Breast epithelium (tissue), 4 donors: ENCODE measurements around the gene HRNR. TPM values are rescaled to one million over a fixed set of nuclear protein-coding genes. Genes with fewer than 3 reads are reported as not detected.
"Not testable (repeated sequence)": the region's sequence is repeated elsewhere in the genome, so short reads cannot be mapped to it uniquely, and the experiment has no call there.

Source experiments
- DNase-seq, 2 donors: peaks; one replicate each; pipeline ENCODE4 v3.0.0-alpha.2; 2019; ENCODE audit warnings: low spot score in 2 of 2
- H3K27ac ChIP-seq, 2 donors: fragments of 200-600 bp; sonication (generic) in 1 of 2; one replicate each; pipeline ENCODE4 v1.5.1; 2016 to 2019; ENCODE audit warnings: mild to moderate bottlenecking in 1 of 2
- H3K27me3 ChIP-seq, 2 donors: fragments of 200-600 bp; sonication (generic) in 1 of 2; one replicate each; pipeline versions ENCODE4 v1.5.1 to v1.6.0; 2017 to 2019; ENCODE audit warnings: control low read depth in 1 of 2, mild to moderate bottlenecking in 1 of 2
- H3K36me3 ChIP-seq: fragments of 200-600 bp; one replicate; pipeline ENCODE4 v1.5.1; 2019
- H3K4me1 ChIP-seq, 2 donors: fragments of 200-600 bp; sonication (generic); one replicate each; pipeline ENCODE4 v1.5.1; 2016 to 2019; ENCODE audit warnings: control low read depth in 1 of 2
- H3K4me3 ChIP-seq, 3 donors: fragments of 200-600 bp; sonication (generic); 1 replicate in 2 of 3; 2 replicates in 1 of 3; pipeline ENCODE4 v1.5.1; 2016 to 2019; ENCODE audit warnings: mild to moderate bottlenecking in 3 of 3, moderate library complexity in 2 of 3
- H3K9me3 ChIP-seq, 2 donors: fragments of 200-600 bp; sonication (generic) in 1 of 2; one replicate each; pipeline ENCODE4 v1.5.1; 2016 to 2019; ENCODE audit warnings: control low read depth in 1 of 2
- CTCF ChIP-seq, 3 donors: fragments of 450-650 bp; IDR thresholded peaks; one replicate each; pipeline ENCODE4 v1.5.1; 2016 to 2017; ENCODE audit warnings: antibody characterized with exemption in 3 of 3, mild to moderate bottlenecking in 3 of 3, moderate library complexity in 3 of 3
- POLR2A ChIP-seq: fragments of 450-650 bp; IDR thresholded peaks from one replicate; pipeline ENCODE4 v1.6.1; 2016; ENCODE audit warnings: antibody characterized with exemption, mild to moderate bottlenecking, moderate library complexity
- POLR2AphosphoS5 ChIP-seq, 3 donors: sonication (generic); formaldehyde crosslinking; IDR thresholded peaks; one replicate each; pipeline ENCODE4 v1.6.1; 2017; ENCODE audit warnings: antibody characterized with exemption in 3 of 3
- intact Hi-C: fragments of 100-400 bp; cut with DNase I; formaldehyde crosslinking; loops from one replicate; pipeline ENCODE4 v1.15.1; 2023; ENCODE audit warnings: low total_unique reads
- total RNA-seq, 3 donors: library from RNA; depleted of rRNA; stranded (reverse); fragments of >200 nt; gene quantifications; one replicate each; pipeline ENCODE4 v1.1.0, GENCODE V29; 2016

The HRNR gene
- total RNA-seq, 3 donors from 2014 or later = not detected

DNA sequence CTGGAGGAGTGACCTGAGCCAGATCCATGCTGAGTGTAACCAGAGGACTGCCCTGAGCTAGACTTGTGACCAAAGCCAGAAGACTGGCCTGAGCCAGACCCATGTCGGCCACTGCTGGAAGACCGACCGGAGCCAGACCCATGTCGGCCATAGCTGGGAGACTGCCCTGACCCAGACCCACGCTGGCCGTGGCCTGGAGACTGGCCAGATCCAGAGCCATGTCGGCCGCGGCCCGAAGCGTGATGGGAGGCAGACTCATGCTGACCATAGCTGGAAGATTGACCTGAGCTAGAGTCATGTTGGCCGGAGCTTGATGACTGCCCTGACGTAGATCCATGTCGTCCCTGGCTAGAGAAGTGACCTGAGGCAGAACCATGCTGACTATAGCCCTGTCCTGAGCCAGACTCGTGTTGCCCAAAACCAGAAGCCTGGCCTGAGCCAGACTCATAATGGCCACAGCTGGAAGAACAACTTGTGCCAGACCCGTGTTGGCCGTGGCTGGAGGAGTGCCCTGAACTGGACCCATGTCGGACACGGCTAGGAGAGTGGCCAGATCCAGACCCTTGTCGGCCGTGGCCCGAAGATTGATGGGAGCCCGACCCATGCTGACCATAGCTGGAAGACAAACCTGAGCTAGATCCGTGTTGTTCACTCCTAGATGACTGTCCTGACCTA, 5.1 kb downstream of the HRNR start:
- DNase-seq = no peak
- no peak overlapping the region for H3K27ac ChIP-seq
- H3K4me3 ChIP-seq = no peak overlapping the region
- H3K4me1 ChIP-seq = no peaks in the 10 kb centered on the region
- no peaks in the 10 kb centered on the region for H3K36me3 ChIP-seq
- intact Hi-C loops = no loop called here
- peaks cover 0 to 5% of the 10 kb centered on the region in 2 donors for H3K9me3 ChIP-seq
- TF ChIP-seq POLR2A = no peak
- TF ChIP-seq POLR2AphosphoS5 (IDR thresholded peaks at IDR 0.05) = no peak
- TF ChIP-seq CTCF (IDR thresholded peaks at IDR 0.05) = no peak
- no peaks in the 10 kb centered on the region for H3K27me3 ChIP-seq

GRCh38 chr1:152215604-152216003, 8.4 kb downstream of the HRNR start:
- H3K27me3 ChIP-seq, H3K4me1 ChIP-seq, intact Hi-C loops, H3K27ac ChIP-seq, DNase-seq, H3K4me3 ChIP-seq, H3K9me3 ChIP-seq, H3K36me3 ChIP-seq: not testable (repeated sequence)

- H3K4me3 ChIP-seq, intact Hi-C loops, H3K4me1 ChIP-seq, H3K27me3 ChIP-seq, H3K36me3 ChIP-seq, H3K9me3 ChIP-seq, DNase-seq, H3K27ac ChIP-seq: not testable (repeated sequence)
Observed at GRCh38 chr1:152214911-152215310, 9.1 kb downstream of the HRNR start.

GRCh38 chr1:152198982-152199381, 25.0 kb downstream of the HRNR start:
- Histone ChIP-seq H3K27me3 (no peaks in the 10 kb centered on the region), H3K4me3 (no peak overlapping the region), H3K27ac (no peak overlapping the region), H3K36me3 (no peaks in the 10 kb centered on the region), H3K9me3 (no peaks in the 10 kb centered on the region), H3K4me1 (no peaks in the 10 kb centered on the region)
- intact Hi-C loops = no loop called here
- no peak for DNase-seq
- TF ChIP-seq POLR2A (no peak), CTCF (IDR thresholded peaks at IDR 0.05) (no peak), POLR2AphosphoS5 (IDR thresholded peaks at IDR 0.05) (no peak)

DNA sequence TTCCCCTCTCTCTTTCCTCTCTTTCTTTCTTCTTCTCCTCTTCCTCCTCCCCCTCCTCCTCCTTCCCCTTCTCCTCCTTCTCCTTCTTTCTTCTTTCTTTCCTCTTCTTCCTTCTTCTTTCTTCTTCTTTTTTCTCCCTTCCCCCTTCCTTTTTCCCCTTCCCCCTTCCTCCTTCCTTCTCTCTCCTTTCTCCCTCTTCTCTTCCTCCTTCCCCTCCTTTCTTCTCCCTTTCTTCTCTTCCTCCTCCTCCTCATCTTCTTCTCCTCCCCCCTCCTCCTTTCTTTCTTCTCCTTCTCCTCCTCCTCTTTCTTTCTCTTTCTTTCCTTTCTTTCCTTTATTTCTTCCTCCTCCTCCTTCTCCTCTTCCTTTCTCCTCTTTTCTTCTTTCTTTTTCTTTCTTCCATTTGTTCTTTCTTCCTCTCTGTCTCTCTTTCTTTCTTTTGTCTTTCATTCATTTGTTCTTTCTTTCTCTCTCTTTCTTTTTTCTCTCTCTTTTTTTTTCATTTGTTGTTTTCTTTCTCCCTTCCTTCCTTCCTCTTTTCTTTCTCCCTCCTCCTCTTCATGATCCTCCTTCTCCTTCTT, 26.5 kb downstream of the HRNR start:
- TF ChIP-seq POLR2AphosphoS5 (IDR thresholded peaks at IDR 0.05) (no peak), POLR2A (no peak), CTCF (IDR thresholded peaks at IDR 0.05) (no peak)
- H3K4me3 ChIP-seq = no peak overlapping the region
- no peaks in the 10 kb centered on the region for H3K4me1 ChIP-seq
- no peak overlapping the region for H3K27ac ChIP-seq
- intact Hi-C loops = no loop called here
- no peak for DNase-seq
- H3K27me3 ChIP-seq = no peaks in the 10 kb centered on the region
- H3K36me3 ChIP-seq = no peaks in the 10 kb centered on the region
- no peaks in the 10 kb centered on the region for H3K9me3 ChIP-seq

- no peaks in the 10 kb centered on the region for H3K27me3 ChIP-seq
- H3K4me3 ChIP-seq = no peak overlapping the region
- intact Hi-C loops = no loop called here
- no peak for DNase-seq
- H3K27ac ChIP-seq = no peak overlapping the region
- TF ChIP-seq POLR2A (no peak), POLR2AphosphoS5 (IDR thresholded peaks at IDR 0.05) (no peak), CTCF (IDR thresholded peaks at IDR 0.05) (no peak)
- H3K4me1 ChIP-seq = no peaks in the 10 kb centered on the region
- H3K36me3 ChIP-seq = no peaks in the 10 kb centered on the region
- H3K9me3 ChIP-seq = no peaks in the 10 kb centered on the region
Observed at GRCh38 chr1:152191711-152192110, 32.3 kb downstream of the HRNR start.
